Tibial nerve (tissue), 4 donors: Measurements from ENCODE around the gene MPRIP.

ENCODE experiments used
- CTCF ChIP-seq, 5 experiments: fragments of 200-600 bp in 3 of 5; fragments of 450-650 bp in 2 of 5; sonication (generic) in 3 of 5; IDR thresholded peaks; one replicate each; pipeline ENCODE4 v1.5.1; 2016 to 2019; ENCODE audit warnings: antibody characterized with exemption in 5 of 5, mild to moderate bottlenecking in 3 of 5, moderate library complexity in 2 of 5
- EP300 ChIP-seq, 2 donors: sonication (generic); formaldehyde crosslinking; IDR thresholded peaks; one replicate each; pipeline ENCODE4 v1.6.1; 2017; ENCODE audit warnings: antibody characterized with exemption in 2 of 2, mild to moderate bottlenecking in 1 of 2
- POLR2A ChIP-seq, 2 donors: fragments of 450-650 bp; IDR thresholded peaks; one replicate each; pipeline ENCODE4 v1.6.1; 2017; ENCODE audit warnings: antibody characterized with exemption in 2 of 2, mild to moderate bottlenecking in 2 of 2, moderate library complexity in 2 of 2

- TF ChIP-seq CTCF (IDR thresholded peaks at IDR 0.05): no peak
- no peak for TF ChIP-seq POLR2A (IDR thresholded peaks at IDR 0.05)
- TF ChIP-seq EP300 (IDR thresholded peaks at IDR 0.05): no peak
Observed at GRCh38 chr17:17093764-17094163, 51.5 kb downstream of the MPRIP start.
